ENCODE measurements around the gene ZEB1.

DNA sequence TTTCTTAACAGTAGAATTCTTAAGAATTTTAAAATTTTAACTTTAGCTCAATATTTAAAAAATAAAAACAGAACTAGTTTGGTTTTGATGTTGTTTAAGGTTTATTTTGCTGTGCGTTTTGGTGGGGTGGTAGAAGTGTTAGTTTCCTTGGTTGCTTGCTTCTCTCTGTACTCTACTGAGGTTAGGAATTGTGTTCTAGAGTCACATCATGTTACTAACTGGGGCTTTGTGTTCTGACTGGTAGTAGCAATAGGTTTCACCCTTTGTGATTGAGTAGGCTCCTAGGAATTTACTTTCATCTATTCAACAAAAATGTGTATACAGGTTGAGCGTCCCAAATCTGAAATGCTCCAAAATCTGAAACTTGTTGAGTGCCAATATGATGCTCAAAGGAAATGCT, 99.5 kb downstream of the ZEB1 start:
- TF ChIP-seq CTCF (conservative IDR thresholded peaks at IDR 0.05 in 1 of 2, IDR thresholded peaks at IDR 0.05 in 1 of 2; ENCODE audit: low read depth in 1 of 2, low read length in 2 of 2) (no peak), EZH2 (IDR thresholded peaks at IDR 0.05; ENCODE audit: low read length, missing control alignments) (no peak)

All from fibroblast of lung (primary cell).